Measurements from ENCODE around the gene CHIT1. TPM values are rescaled to one million over a fixed set of nuclear protein-coding genes. Genes with fewer than 3 reads are reported as not detected.

CHIT1 gene
- total RNA-seq, 1 donor from 2014 or later: 0.52 TPM

GRCh38 chr1:203172184-203173010, 57.1 kb downstream of the CHIT1 start:
- H3K27me3 Mint-ChIP-seq (ENCODE audit: insufficient read depth): peaks cover 2% of the 10 kb centered on the region
- H3K9me3 Mint-ChIP-seq: no peaks in the 10 kb centered on the region
- H3K36me3 Mint-ChIP-seq (ENCODE audit: low read depth): no peaks in the 10 kb centered on the region
- H3K4me1 Mint-ChIP-seq (ENCODE audit: low read depth): no peaks in the 10 kb centered on the region
- H3K4me3 Mint-ChIP-seq: no peak overlapping the region
- DNase-seq (ENCODE audit: low spot score): peak; percentile 17
- intact Hi-C loops (cut with micrococcal nuclease): loop anchor here (1.0 kb wide), 1 partner anchor 44 kb away; no protein-coding TSS in a partner anchor
- no peak overlapping the region for H3K27ac Mint-ChIP-seq

- H3K9me3 Mint-ChIP-seq: no peaks in the 10 kb centered on the region
- H3K27me3 Mint-ChIP-seq (ENCODE audit: insufficient read depth): peaks cover 2% of the 10 kb centered on the region
- H3K4me3 Mint-ChIP-seq: no peak overlapping the region
- no peak for DNase-seq (ENCODE audit: low spot score)
- no peaks in the 10 kb centered on the region for H3K36me3 Mint-ChIP-seq (ENCODE audit: low read depth)
- intact Hi-C loops (cut with micrococcal nuclease): loop anchor here (1.0 kb wide), 1 partner anchor 45 kb away; no protein-coding TSS in a partner anchor
- no peak overlapping the region for H3K27ac Mint-ChIP-seq
- no peaks in the 10 kb centered on the region for H3K4me1 Mint-ChIP-seq (ENCODE audit: low read depth)
Measured at GRCh38 chr1:203171341-203172183, 57.9 kb downstream of the CHIT1 start.

GRCh38 chr1:203170625-203171330, 58.7 kb downstream of the CHIT1 start:
- intact Hi-C loops (cut with micrococcal nuclease): no loop called here
- no peak overlapping the region for H3K4me3 Mint-ChIP-seq
- H3K9me3 Mint-ChIP-seq: no peaks in the 10 kb centered on the region
- H3K27me3 Mint-ChIP-seq (ENCODE audit: insufficient read depth): peaks cover 2% of the 10 kb centered on the region
- DNase-seq (ENCODE audit: low spot score): no peak
- no peaks in the 10 kb centered on the region for H3K36me3 Mint-ChIP-seq (ENCODE audit: low read depth)
- H3K4me1 Mint-ChIP-seq (ENCODE audit: low read depth): no peaks in the 10 kb centered on the region
- H3K27ac Mint-ChIP-seq: no peak overlapping the region

- Mint-ChIP-seq H3K27me3 (ENCODE audit: insufficient read depth) (peaks cover 5% of the 10 kb centered on the region), H3K27ac (no peak overlapping the region), H3K9me3 (no peaks in the 10 kb centered on the region), H3K4me1 (ENCODE audit: low read depth) (no peaks in the 10 kb centered on the region), H3K36me3 (ENCODE audit: low read depth) (no peaks in the 10 kb centered on the region), H3K4me3 (no peak overlapping the region)
- DNase-seq (ENCODE audit: low spot score): no peak
- intact Hi-C loops (cut with micrococcal nuclease): no loop called here
Measured at GRCh38 chr1:203169770-203170520, 59.5 kb downstream of the CHIT1 start.

- Mint-ChIP-seq H3K27me3 (ENCODE audit: insufficient read depth) (peaks cover 8% of the 10 kb centered on the region), H3K27ac (no peak overlapping the region), H3K4me3 (no peak overlapping the region), H3K4me1 (ENCODE audit: low read depth) (no peaks in the 10 kb centered on the region), H3K9me3 (no peaks in the 10 kb centered on the region), H3K36me3 (ENCODE audit: low read depth) (no peaks in the 10 kb centered on the region)
- intact Hi-C loops (cut with micrococcal nuclease): no loop called here
- no peak for DNase-seq (ENCODE audit: low spot score)
Measured at GRCh38 chr1:203168991-203169390, 60.5 kb downstream of the CHIT1 start.

DNA sequence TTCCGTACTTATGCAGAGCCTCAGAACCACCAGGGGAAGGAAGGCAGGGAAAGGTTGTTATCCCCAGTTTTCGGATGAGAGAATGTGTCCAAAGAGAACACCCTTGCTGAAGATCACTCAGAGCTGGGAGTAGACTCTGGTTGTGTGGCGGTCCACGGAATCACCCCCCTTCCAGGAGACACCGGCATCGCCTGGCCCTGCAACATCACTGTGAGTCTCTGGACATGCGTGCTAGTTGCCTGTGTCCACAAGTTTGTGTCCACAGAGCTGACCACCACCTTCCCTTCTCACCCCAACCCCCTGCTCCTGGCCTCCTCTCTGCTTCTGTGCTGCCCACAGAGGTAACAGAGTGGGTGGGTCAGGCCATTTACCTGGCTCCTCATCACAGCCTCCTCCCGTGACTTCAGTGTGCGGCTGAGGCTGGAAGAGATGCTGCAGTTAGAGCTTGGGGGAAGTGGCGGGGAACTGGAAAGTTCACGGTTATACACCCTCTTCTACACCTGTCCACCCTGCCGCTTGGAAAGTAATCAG, 61.2 kb downstream of the CHIT1 start:
- intact Hi-C loops (cut with micrococcal nuclease): no loop called here
- Mint-ChIP-seq H3K36me3 (ENCODE audit: low read depth) (no peaks in the 10 kb centered on the region), H3K4me3 (no peak overlapping the region), H3K27me3 (ENCODE audit: insufficient read depth) (peaks cover 9% of the 10 kb centered on the region), H3K9me3 (no peaks in the 10 kb centered on the region), H3K27ac (no peak overlapping the region), H3K4me1 (ENCODE audit: low read depth) (no peaks in the 10 kb centered on the region)
- DNase-seq (ENCODE audit: low spot score): no peak

DNA sequence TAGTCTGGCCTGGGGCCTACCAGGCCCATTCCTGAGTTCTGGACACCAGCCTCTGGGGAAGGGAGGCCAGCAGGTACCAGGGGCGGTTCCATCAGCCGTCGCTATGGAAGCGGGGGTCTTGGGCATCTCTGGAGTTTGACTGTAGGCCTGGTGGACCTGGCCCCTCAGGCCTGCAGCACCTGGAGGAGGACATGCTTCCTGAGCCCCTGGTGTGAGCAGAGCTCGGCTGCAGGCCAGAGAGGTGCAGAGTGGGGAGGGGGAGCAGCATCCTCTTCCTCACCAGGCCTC, 61.6 kb downstream of the CHIT1 start:
- H3K4me1 Mint-ChIP-seq (ENCODE audit: low read depth): no peaks in the 10 kb centered on the region
- no peak for DNase-seq (ENCODE audit: low spot score)
- H3K36me3 Mint-ChIP-seq (ENCODE audit: low read depth): no peaks in the 10 kb centered on the region
- no peak overlapping the region for H3K4me3 Mint-ChIP-seq
- H3K9me3 Mint-ChIP-seq: no peaks in the 10 kb centered on the region
- intact Hi-C loops (cut with micrococcal nuclease): no loop called here
- no peak overlapping the region for H3K27ac Mint-ChIP-seq
- H3K27me3 Mint-ChIP-seq (ENCODE audit: insufficient read depth): peaks cover 12% of the 10 kb centered on the region

DNA sequence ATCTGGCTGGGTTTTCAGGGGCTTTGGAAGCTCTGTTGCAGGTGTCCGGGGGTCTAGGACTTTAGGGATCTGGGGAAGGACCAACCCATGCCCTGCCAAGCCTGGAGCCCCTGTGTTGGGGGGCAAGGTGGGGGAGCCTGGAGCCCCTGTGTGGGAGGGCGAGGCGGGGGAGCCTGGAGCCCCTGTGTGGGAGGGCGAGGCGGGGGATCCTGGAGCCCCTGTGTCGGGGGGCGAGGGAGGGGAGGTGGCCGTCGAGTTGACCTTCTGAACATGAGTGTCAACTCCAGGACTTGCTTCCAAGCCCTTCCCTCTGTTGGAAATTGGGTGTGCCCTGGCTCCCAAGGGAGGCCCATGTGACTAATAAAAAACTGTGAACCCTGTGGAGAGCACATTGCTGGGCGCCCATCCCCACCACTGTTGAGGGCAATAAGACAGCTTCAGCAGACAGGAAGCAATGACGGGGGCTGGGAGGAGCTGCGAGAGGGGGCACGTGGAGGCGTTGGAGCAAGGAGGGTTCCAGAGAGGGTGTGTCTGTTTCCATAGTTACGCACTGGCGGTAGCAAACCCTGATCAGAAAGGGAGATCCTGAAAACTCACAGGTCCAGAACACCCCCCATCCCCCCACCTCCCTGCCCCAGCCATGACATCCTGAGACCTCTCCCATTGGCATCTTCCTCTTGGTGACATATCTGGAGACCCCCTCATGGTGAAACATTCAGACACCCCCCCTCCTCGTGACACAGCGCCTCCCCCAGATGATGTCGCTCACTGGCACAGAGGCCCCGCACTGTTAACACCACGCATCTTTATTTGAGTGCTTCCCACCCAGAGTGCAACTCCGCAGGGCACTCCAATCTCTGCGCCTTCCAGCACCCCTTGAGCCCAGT, 62.2 kb downstream of the CHIT1 start:
- Mint-ChIP-seq H3K27me3 (ENCODE audit: insufficient read depth) (peaks cover 12% of the 10 kb centered on the region), H3K36me3 (ENCODE audit: low read depth) (no peaks in the 10 kb centered on the region), H3K4me3 (no peak overlapping the region), H3K4me1 (ENCODE audit: low read depth) (no peaks in the 10 kb centered on the region), H3K9me3 (no peaks in the 10 kb centered on the region), H3K27ac (no peak overlapping the region)
- intact Hi-C loops (cut with micrococcal nuclease): no loop called here
- DNase-seq (ENCODE audit: low spot score): no peak

- Mint-ChIP-seq H3K27ac (no peak overlapping the region), H3K27me3 (ENCODE audit: insufficient read depth) (peaks cover 12% of the 10 kb centered on the region), H3K4me3 (no peak overlapping the region), H3K9me3 (no peaks in the 10 kb centered on the region), H3K4me1 (ENCODE audit: low read depth) (no peaks in the 10 kb centered on the region), H3K36me3 (ENCODE audit: low read depth) (no peaks in the 10 kb centered on the region)
- intact Hi-C loops (cut with micrococcal nuclease): no loop called here
- no peak for DNase-seq (ENCODE audit: low spot score)
Measured at GRCh38 chr1:203166192-203166940, 63.1 kb downstream of the CHIT1 start.
